B cell (primary cell): ENCODE measurements around the gene TLX3.

ENCODE experiments used
- CTCF ChIP-seq: fragments of 200-600 bp; IDR thresholded peaks from one replicate; pipeline ENCODE4 v1.8.0; 2022; ENCODE audit warnings: antibody characterized with exemption, mild to moderate bottlenecking
- EZH2 ChIP-seq: IDR thresholded peaks from 2 replicates; pipeline ENCODE4 v1.6.1; 2012; ENCODE audit warnings: borderline replicate concordance, low read depth, mild to moderate bottlenecking, moderate library complexity, low read length; ENCODE audit not compliant: insufficient read depth, poor library complexity, severe bottlenecking

GRCh38 chr5:171344936-171345608 lies 36.0 kb downstream of the TLX3 start:
- TF ChIP-seq CTCF (no peak), EZH2 (no peak)
